MCF 10A (cell line): ENCODE measurements around the gene RCBTB2. TPM values are rescaled to one million over a fixed set of nuclear protein-coding genes. Genes with fewer than 3 reads are reported as not detected.

ENCODE experiments used
- BruUV-seq: library from RNA; stranded (reverse); fragments of 400-500 nt; replicated peaks from 2 replicates; lab custom pipeline; 2021; lab: Mats Ljungman, UMichigan
- CTCF ChIA-PET: fragments of 300-600 bp; sonication (Branson Sonifier 250); formaldehyde crosslinking; extraction: SDS; loops from one replicate; lab custom pipeline; 2021; ENCODE audit warnings: antibody characterized with exemption, inconsistent platforms; lab: Yijun Ruan, JAX
- POLR2A ChIA-PET: fragments of 300-600, 350-650 bp; sonication (Branson Sonifier 250); formaldehyde crosslinking; extraction: SDS; loops from one replicate; lab custom pipeline; 2020; ENCODE audit warnings: antibody characterized with exemption, inconsistent platforms; lab: Yijun Ruan, JAX
- DNase-seq: peaks from one replicate; pipeline ENCODE4 v3.0.0-alpha.2; 2018; ENCODE audit not compliant: unreplicated experiment
- H3K27ac Mint-ChIP-seq: one replicate; pipeline ENCODE4 v1.8.0; 2022; ENCODE audit warnings: mild to moderate bottlenecking, low read depth, mixed read lengths; ENCODE audit not compliant: unreplicated experiment
- H3K27me3 Mint-ChIP-seq: one replicate; pipeline ENCODE4 v1.8.0; 2022; ENCODE audit warnings: mixed read lengths; ENCODE audit not compliant: insufficient read depth, unreplicated experiment
- H3K36me3 Mint-ChIP-seq: one replicate; pipeline ENCODE4 v1.8.0; 2022; ENCODE audit warnings: mild to moderate bottlenecking, moderate library complexity, mixed read lengths; ENCODE audit not compliant: insufficient read depth, unreplicated experiment
- H3K4me1 Mint-ChIP-seq: one replicate; pipeline ENCODE4 v1.8.0; 2022; ENCODE audit warnings: mixed read lengths; ENCODE audit not compliant: insufficient read depth, unreplicated experiment
- H3K4me3 Mint-ChIP-seq: one replicate; pipeline ENCODE4 v1.8.0; 2022; ENCODE audit warnings: mild to moderate bottlenecking, moderate library complexity, mixed read lengths; ENCODE audit not compliant: unreplicated experiment
- H3K9me3 Mint-ChIP-seq: one replicate; pipeline ENCODE4 v1.8.0; 2022; ENCODE audit warnings: mixed read lengths; ENCODE audit not compliant: unreplicated experiment
- CTCF ChIP-seq: fragments of 200-600 bp; IDR thresholded peaks from one replicate; pipeline ENCODE4 v1.8.0; 2022; ENCODE audit warnings: antibody characterized with exemption, mild to moderate bottlenecking; ENCODE audit not compliant: unreplicated experiment
- intact Hi-C: fragments of 100-400 bp; cut with micrococcal nuclease; formaldehyde crosslinking; loops from 2 replicates; pipeline ENCODE4 v1.14.1; 2022
- total RNA-seq: library from RNA; stranded (reverse); gene quantifications from 2 replicates; pipeline ENCODE4 v1.2.3, GENCODE V29; 2022

Gene RCBTB2
- total RNA-seq, 1 experiment from 2014 or later = 2.4 TPM

DNA sequence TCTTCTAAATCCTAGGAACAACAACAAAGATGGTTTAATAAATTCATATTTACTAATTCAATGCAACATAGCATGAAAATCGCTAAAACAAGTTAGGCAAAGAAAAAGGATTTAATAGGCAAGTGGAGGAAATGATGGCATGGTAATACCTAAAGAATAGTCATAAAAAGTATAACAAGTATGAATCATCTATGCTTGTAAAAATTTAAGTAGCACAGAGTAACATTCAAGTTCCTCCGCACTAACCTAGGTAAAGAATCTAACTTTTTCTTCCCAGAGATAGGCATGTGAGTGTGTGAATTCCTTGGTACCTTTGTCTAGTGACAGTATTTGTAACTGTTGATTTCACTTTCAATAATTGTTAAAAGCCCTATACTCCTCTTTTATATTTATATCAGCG is 42.6 kb downstream of the RCBTB2 start:
- Mint-ChIP-seq H3K36me3 (no peaks in the 10 kb centered on the region), H3K27me3 (no peaks in the 10 kb centered on the region), H3K4me3 (no peak overlapping the region), H3K9me3 (no peaks in the 10 kb centered on the region), H3K27ac (no peak overlapping the region), H3K4me1 (no peaks in the 10 kb centered on the region)
- DNase-seq = no peak
- POLR2A ChIA-PET = interaction anchor here (1.4 kb wide), 1 partner anchor 89 kb away, joined by 3 read pairs; no protein-coding TSS in a partner anchor
- BruUV-seq = no TSS peak
- intact Hi-C loops = no loop called here
- CTCF ChIA-PET = no interaction called here
- no peak for TF ChIP-seq CTCF

DNA sequence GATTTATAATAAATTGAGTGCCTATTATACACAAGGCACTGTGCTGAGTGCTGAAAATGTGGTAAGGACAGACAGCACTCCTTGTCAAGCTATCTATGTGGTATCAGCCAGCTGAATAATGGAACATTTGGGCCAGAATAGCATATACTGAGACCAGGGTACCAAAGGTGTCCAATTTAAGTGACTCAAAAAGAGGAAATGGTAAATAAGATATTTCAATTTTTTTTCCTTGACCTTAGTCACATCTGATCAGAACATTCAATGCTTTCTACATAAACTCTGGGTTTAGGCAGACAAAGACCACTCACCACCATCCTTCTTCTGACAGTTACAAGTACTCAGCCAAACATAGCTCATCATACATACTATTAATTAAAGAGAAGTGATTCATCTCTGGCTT is 43.2 kb downstream of the RCBTB2 start:
- Mint-ChIP-seq H3K36me3 (no peaks in the 10 kb centered on the region), H3K27ac (no peak overlapping the region), H3K27me3 (no peaks in the 10 kb centered on the region), H3K4me1 (no peaks in the 10 kb centered on the region), H3K9me3 (no peaks in the 10 kb centered on the region), H3K4me3 (no peak overlapping the region)
- intact Hi-C loops = no loop called here
- POLR2A ChIA-PET = interaction anchor here (0.5 to 1.4 kb wide), 2 partner anchors 88 to 90 kb away, joined by 3 read pairs; no protein-coding TSS in a partner anchor
- CTCF ChIA-PET = no interaction called here
- no TSS peak for BruUV-seq
- no peak for TF ChIP-seq CTCF
- DNase-seq = no peak

- BruUV-seq = no TSS peak
- no peaks in the 10 kb centered on the region for H3K4me1 Mint-ChIP-seq
- no peaks in the 10 kb centered on the region for H3K9me3 Mint-ChIP-seq
- H3K27ac Mint-ChIP-seq = no peak overlapping the region
- DNase-seq = no peak
- TF ChIP-seq CTCF = no peak
- intact Hi-C loops = no loop called here
- H3K4me3 Mint-ChIP-seq = no peak overlapping the region
- no peaks in the 10 kb centered on the region for H3K27me3 Mint-ChIP-seq
- H3K36me3 Mint-ChIP-seq = no peaks in the 10 kb centered on the region
- POLR2A ChIA-PET = interaction anchor here (0.5 to 1.4 kb wide), 3 partner anchors 15 to 90 kb away, joined by 3 read pairs; no protein-coding TSS in a partner anchor
- CTCF ChIA-PET = no interaction called here
Measured at GRCh38 chr13:48488995-48489394, 43.9 kb downstream of the RCBTB2 start.

DNA sequence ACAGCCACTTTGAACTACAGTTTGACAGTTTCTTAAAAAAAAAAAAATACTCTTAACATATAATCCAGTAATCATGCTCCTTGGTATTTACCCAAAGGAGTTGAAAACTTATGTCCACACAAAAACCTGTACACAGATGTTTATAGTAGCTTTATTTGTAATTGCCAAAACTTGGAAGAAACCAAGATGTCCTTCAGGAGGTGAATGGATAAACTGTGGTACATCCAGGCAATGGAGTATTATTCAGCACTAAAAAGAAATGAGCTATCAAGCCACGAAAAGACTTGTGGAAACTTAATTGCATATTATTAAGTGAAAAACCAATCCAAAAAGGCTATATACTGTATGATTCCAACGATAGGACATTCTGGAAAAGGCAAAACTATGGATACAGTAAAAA is 44.9 kb downstream of the RCBTB2 start:
- intact Hi-C loops = no loop called here
- Mint-ChIP-seq H3K9me3 (no peaks in the 10 kb centered on the region), H3K4me3 (no peak overlapping the region), H3K36me3 (peaks cover 2% of the 10 kb centered on the region), H3K27me3 (no peaks in the 10 kb centered on the region), H3K4me1 (no peaks in the 10 kb centered on the region), H3K27ac (no peak overlapping the region)
- CTCF ChIA-PET = interaction anchor here (0.7 kb wide), 1 partner anchor 1072 kb away, joined by 3 read pairs; no protein-coding TSS in a partner anchor
- DNase-seq = no peak
- no peak for TF ChIP-seq CTCF
- BruUV-seq = no TSS peak
- POLR2A ChIA-PET = interaction anchor here (0.6 kb wide), 1 partner anchor 329 kb away, joined by 3 read pairs; no protein-coding TSS in a partner anchor
